SK-N-SH (cell line): ENCODE results near the gene ELP4. TPM values are rescaled to one million over a fixed set of nuclear protein-coding genes. Genes with fewer than 3 reads are reported as not detected.

ENCODE experiments used
- CTCF ChIA-PET: fragments of 300-600, 350-600 bp; formaldehyde crosslinking; extraction: SDS; loops from one replicate; lab custom pipeline; 2021; lab: Yijun Ruan, JAX
- POLR2A ChIA-PET: fragments of 350-600 bp; sonication (Branson Sonifier 250); formaldehyde crosslinking; extraction: SDS; loops from one replicate; lab custom pipeline; 2020; ENCODE audit warnings: antibody characterized with exemption, inconsistent platforms; lab: Yijun Ruan, JAX
- DNase-seq: peaks from one replicate; pipeline ENCODE4 v3.0.0; 2012
- H2AFZ ChIP-seq: fragments of 200-600 bp; sonication (generic); 2 replicates; pipeline ENCODE4 v1.8.1; 2016; ENCODE audit warnings: antibody characterized with exemption, mild to moderate bottlenecking, low read depth
- H3F3A ChIP-seq: fragments of 200-600 bp; sonication (generic); replicated peaks from 2 replicates; pipeline ENCODE3; 2016; ENCODE audit warnings: antibody characterized with exemption, mild to moderate bottlenecking; ENCODE audit not compliant: insufficient read depth
- H3K27ac ChIP-seq, 2 experiments: fragments of 200-500 bp in 1 of 2; fragments of 200-600 bp in 1 of 2; sonication (Bioruptor generic) in 1 of 2; sonication (generic), shearing (Covaris generic) in 1 of 2; 2 replicates each; pipeline versions ENCODE4 v1.5.1 to v1.6.1; 2014 to 2016; ENCODE audit warnings: low read depth in 2 of 2, inconsistent platforms in 1 of 2, low read length in 1 of 2, mild to moderate bottlenecking in 1 of 2, mixed read lengths in 1 of 2
- H3K27me3 ChIP-seq: fragments of 200-600 bp; sonication (generic), shearing (Covaris generic); 2 replicates; pipeline ENCODE4 v1.6.1; 2016; ENCODE audit warnings: mixed run types; ENCODE audit not compliant: insufficient read depth
- H3K36me3 ChIP-seq, 2 experiments: fragments of 200-500 bp in 1 of 2; fragments of 200-600 bp in 1 of 2; sonication (Bioruptor generic) in 1 of 2; sonication (generic) in 1 of 2; replicated peaks in 1 of 2; 2 replicates each; pipeline versions ENCODE3 to v1.5.1; 2014 to 2016; ENCODE audit warnings: low read length in 1 of 2, mild to moderate bottlenecking in 1 of 2; ENCODE audit not compliant: insufficient read depth in 2 of 2, control insufficient read depth in 1 of 2
- H3K4me1 ChIP-seq, 2 experiments: fragments of 200-500 bp in 1 of 2; fragments of 200-600 bp in 1 of 2; sonication (Bioruptor generic) in 1 of 2; sonication (generic), shearing (Covaris generic) in 1 of 2; 2 replicates each; pipeline versions ENCODE4 v1.5.1 to v1.6.1; 2014 to 2016; ENCODE audit warnings: low read depth in 1 of 2, low read length in 1 of 2, mixed run types in 1 of 2; ENCODE audit not compliant: insufficient read depth in 2 of 2, control insufficient read depth in 1 of 2
- H3K4me2 ChIP-seq: fragments of 200-600 bp; sonication (generic), shearing (Covaris generic); 2 replicates; pipeline ENCODE4 v1.6.1; 2017; ENCODE audit warnings: mixed run types
- H3K4me3 ChIP-seq, 2 experiments: fragments of 200-500 bp in 1 of 2; fragments of 200-600 bp in 1 of 2; sonication (Bioruptor generic) in 1 of 2; sonication (generic), shearing (Covaris generic) in 1 of 2; 2 replicates each; pipeline versions ENCODE4 v1.5.1 to v1.8.1; 2014 to 2016; ENCODE audit warnings: low read depth in 2 of 2, inconsistent platforms in 1 of 2, low read length in 1 of 2, mild to moderate bottlenecking in 1 of 2, mixed read lengths in 1 of 2, moderate library complexity in 1 of 2
- H3K79me2 ChIP-seq: fragments of 200-600 bp; sonication (generic); 2 replicates; pipeline ENCODE4 v1.8.1; 2017; ENCODE audit warnings: mild to moderate bottlenecking; ENCODE audit not compliant: insufficient read depth
- H3K9ac ChIP-seq: fragments of 200-600 bp; sonication (generic); 2 replicates; pipeline ENCODE4 v1.6.1; 2017; ENCODE audit warnings: mixed run types
- H3K9me2 ChIP-seq: fragments of 200-600 bp; sonication (generic); 2 replicates; pipeline ENCODE4 v1.6.1; 2017; ENCODE audit warnings: mixed run types
- H3K9me3 ChIP-seq: fragments of 200-600 bp; sonication (generic); 2 replicates; pipeline ENCODE4 v1.6.1; 2017; ENCODE audit warnings: mixed run types, mild to moderate bottlenecking, moderate library complexity
- H4K20me1 ChIP-seq: fragments of 200-600 bp; sonication (generic); 2 replicates; pipeline ENCODE4 v1.6.1; 2017; ENCODE audit warnings: mild to moderate bottlenecking, mixed run types; ENCODE audit not compliant: insufficient read depth
- CHD2 ChIP-seq: fragments of 150-350 bp; IDR thresholded peaks from 2 replicates; pipeline ENCODE4 v1.6.1; 2018; ENCODE audit warnings: low read length; ENCODE audit not compliant: partially characterized antibody
- ELF1 ChIP-seq: IDR thresholded peaks from 2 replicates; pipeline ENCODE4 v1.4.0; 2012
- EZH2phosphoT487 ChIP-seq: fragments of 200-600 bp; sonication (generic); IDR thresholded peaks from 2 replicates; pipeline ENCODE4 v1.6.1; 2017; ENCODE audit warnings: low read depth, mixed run types, mild to moderate bottlenecking, antibody characterized with exemption, moderate library complexity, borderline replicate concordance
- FOXJ3 ChIP-seq: sonication (generic); formaldehyde crosslinking; IDR thresholded peaks from 2 replicates; pipeline ENCODE4 v1.5.1; 2020; ENCODE audit warnings: mild to moderate bottlenecking, missing genetic modification reagents
- FOXM1 ChIP-seq: IDR thresholded peaks from 2 replicates; pipeline ENCODE4 v1.4.0; 2012; ENCODE audit warnings: low read depth, mild to moderate bottlenecking
- GABPA ChIP-seq: IDR thresholded peaks from 2 replicates; pipeline ENCODE4 v1.4.0; 2012; ENCODE audit warnings: low read depth, mild to moderate bottlenecking
- JUND ChIP-seq: IDR thresholded peaks from 2 replicates; pipeline ENCODE4 v1.4.0; 2012
- MAX ChIP-seq: IDR thresholded peaks from 2 replicates; pipeline ENCODE4 v1.4.0; 2012; ENCODE audit warnings: low read depth
- MXI1 ChIP-seq: IDR thresholded peaks from 2 replicates; pipeline ENCODE4 v1.6.1; 2012; ENCODE audit warnings: mild to moderate bottlenecking, low read depth, low read length, improper control_type of control experiment
- NFIC ChIP-seq: IDR thresholded peaks from 2 replicates; pipeline ENCODE4 v1.4.0; 2012; ENCODE audit warnings: borderline replicate concordance
- REST ChIP-seq: IDR thresholded peaks from 2 replicates; pipeline ENCODE4 v1.6.1; 2012; ENCODE audit warnings: mild to moderate bottlenecking, low read depth, low read length, moderate library complexity
- SIN3A ChIP-seq: IDR thresholded peaks from 2 replicates; pipeline ENCODE4 v1.6.1; 2012; ENCODE audit warnings: low read depth, mild to moderate bottlenecking, low read length, moderate library complexity, borderline replicate concordance
- TEAD4 ChIP-seq: IDR thresholded peaks from 2 replicates; pipeline ENCODE4 v1.4.0; 2012; ENCODE audit warnings: mild to moderate bottlenecking, borderline replicate concordance; ENCODE audit not compliant: insufficient read depth
- USF2 ChIP-seq: fragments of 150-350 bp; IDR thresholded peaks from 2 replicates; pipeline ENCODE4 v1.6.1; 2017; ENCODE audit warnings: antibody characterized with exemption, low read length, low read depth, borderline replicate concordance
- YY1 ChIP-seq: IDR thresholded peaks from 2 replicates; pipeline ENCODE4 v1.4.0; 2012; ENCODE audit warnings: low read depth, mild to moderate bottlenecking
- polyA plus RNA-seq, 3 experiments: library from polyadenylated mRNA; depleted of rRNA; stranded (reverse); fragments of >200 nt; gene quantifications; 2 replicates each; pipeline ENCODE4 v1.2.3, GENCODE V29; 2012
- TF ChIP-seq, protein P1 (sequence below): fragments of 200-600 bp; sonication (generic); IDR thresholded peaks from 2 replicates; pipeline ENCODE4 v1.6.1; 2017; ENCODE audit warnings: antibody characterized with exemption, mild to moderate bottlenecking, moderate library complexity
- TF ChIP-seq, protein P2 (sequence below): IDR thresholded peaks from 2 replicates; pipeline ENCODE4; 2012
- TF ChIP-seq, protein P3 (sequence below): IDR thresholded peaks from 2 replicates; pipeline ENCODE4 v1.4.0; 2012; ENCODE audit warnings: low read depth, borderline replicate concordance

ELP4 gene
- polyA plus RNA-seq, 1 of the 3 experiments (the other 2 are of a cell fraction): 7.0 TPM

- Histone ChIP-seq H3K36me3 (no peaks in the 10 kb centered on the region), H3K4me2 (no peak overlapping the region), H3K9me3 (no peaks in the 10 kb centered on the region), H2AFZ (no peak overlapping the region), H3K4me3 (no peak overlapping the region), H3K9me2 (no peaks in the 10 kb centered on the region), H3K27ac (no peak overlapping the region), H3K4me1 (no peaks in the 10 kb centered on the region), H3K27me3 (no peaks in the 10 kb centered on the region), H4K20me1 (no peaks in the 10 kb centered on the region), H3F3A (no peaks in the 10 kb centered on the region), H3K79me2 (no peaks in the 10 kb centered on the region), H3K9ac (no peak overlapping the region)
- POLR2A ChIA-PET: no interaction called here
- CTCF ChIA-PET: no interaction called here
- no peak for TF ChIP-seq NFIC
- no peak for TF ChIP-seq GABPA
- TF ChIP-seq ELF1: no peak
- TF ChIP-seq SIN3A: no peak
- no peak for TF ChIP-seq TEAD4
- no peak for TF ChIP-seq FOXJ3 (CRISPR knock-in tag)
- TF ChIP-seq, protein P1, sequence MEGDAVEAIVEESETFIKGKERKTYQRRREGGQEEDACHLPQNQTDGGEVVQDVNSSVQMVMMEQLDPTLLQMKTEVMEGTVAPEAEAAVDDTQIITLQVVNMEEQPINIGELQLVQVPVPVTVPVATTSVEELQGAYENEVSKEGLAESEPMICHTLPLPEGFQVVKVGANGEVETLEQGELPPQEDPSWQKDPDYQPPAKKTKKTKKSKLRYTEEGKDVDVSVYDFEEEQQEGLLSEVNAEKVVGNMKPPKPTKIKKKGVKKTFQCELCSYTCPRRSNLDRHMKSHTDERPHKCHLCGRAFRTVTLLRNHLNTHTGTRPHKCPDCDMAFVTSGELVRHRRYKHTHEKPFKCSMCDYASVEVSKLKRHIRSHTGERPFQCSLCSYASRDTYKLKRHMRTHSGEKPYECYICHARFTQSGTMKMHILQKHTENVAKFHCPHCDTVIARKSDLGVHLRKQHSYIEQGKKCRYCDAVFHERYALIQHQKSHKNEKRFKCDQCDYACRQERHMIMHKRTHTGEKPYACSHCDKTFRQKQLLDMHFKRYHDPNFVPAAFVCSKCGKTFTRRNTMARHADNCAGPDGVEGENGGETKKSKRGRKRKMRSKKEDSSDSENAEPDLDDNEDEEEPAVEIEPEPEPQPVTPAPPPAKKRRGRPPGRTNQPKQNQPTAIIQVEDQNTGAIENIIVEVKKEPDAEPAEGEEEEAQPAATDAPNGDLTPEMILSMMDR: no peak
- TF ChIP-seq REST: no peak
- TF ChIP-seq, protein P2, sequence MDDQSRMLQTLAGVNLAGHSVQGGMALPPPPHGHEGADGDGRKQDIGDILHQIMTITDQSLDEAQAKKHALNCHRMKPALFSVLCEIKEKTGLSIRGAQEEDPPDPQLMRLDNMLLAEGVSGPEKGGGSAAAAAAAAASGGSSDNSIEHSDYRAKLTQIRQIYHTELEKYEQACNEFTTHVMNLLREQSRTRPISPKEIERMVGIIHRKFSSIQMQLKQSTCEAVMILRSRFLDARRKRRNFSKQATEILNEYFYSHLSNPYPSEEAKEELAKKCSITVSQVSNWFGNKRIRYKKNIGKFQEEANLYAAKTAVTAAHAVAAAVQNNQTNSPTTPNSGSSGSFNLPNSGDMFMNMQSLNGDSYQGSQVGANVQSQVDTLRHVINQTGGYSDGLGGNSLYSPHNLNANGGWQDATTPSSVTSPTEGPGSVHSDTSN: no peak
- no peak for TF ChIP-seq MAX
- no peak for TF ChIP-seq MXI1
- TF ChIP-seq FOXM1: no peak
- no peak for TF ChIP-seq CHD2
- no peak for TF ChIP-seq EZH2phosphoT487
- no peak for TF ChIP-seq YY1
- no peak for TF ChIP-seq JUND
- TF ChIP-seq, protein P3, sequence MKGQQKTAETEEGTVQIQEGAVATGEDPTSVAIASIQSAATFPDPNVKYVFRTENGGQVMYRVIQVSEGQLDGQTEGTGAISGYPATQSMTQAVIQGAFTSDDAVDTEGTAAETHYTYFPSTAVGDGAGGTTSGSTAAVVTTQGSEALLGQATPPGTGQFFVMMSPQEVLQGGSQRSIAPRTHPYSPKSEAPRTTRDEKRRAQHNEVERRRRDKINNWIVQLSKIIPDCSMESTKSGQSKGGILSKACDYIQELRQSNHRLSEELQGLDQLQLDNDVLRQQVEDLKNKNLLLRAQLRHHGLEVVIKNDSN: no peak
- no peak for TF ChIP-seq USF2
- DNase-seq: no peak
These were observed 20.1 kb downstream of the ELP4 start for GRCh38 chr11:31529701-31530100.
